Colonic mucosa (tissue), 4 donors: ENCODE measurements around the gene EIF5A2. TPM values are rescaled to one million over a fixed set of nuclear protein-coding genes. Genes with fewer than 3 reads are reported as not detected.

Experiments
- DNase-seq: peaks from one replicate; pipeline ENCODE4 v3.0.0-alpha.2; 2020
- H3K27ac ChIP-seq: fragments of 200-600 bp; one replicate; pipeline ENCODE4 v1.8.0; 2021
- H3K27me3 ChIP-seq: fragments of 200-600 bp; one replicate; pipeline ENCODE4 v1.8.0; 2021
- H3K36me3 ChIP-seq: fragments of 200-600 bp; one replicate; pipeline ENCODE4 v1.8.0; 2021
- H3K4me1 ChIP-seq: fragments of 200-600 bp; one replicate; pipeline ENCODE4 v1.8.0; 2021; ENCODE audit warnings: mild to moderate bottlenecking
- H3K4me3 ChIP-seq: fragments of 200-600 bp; one replicate; pipeline ENCODE4 v1.8.0; 2021
- H3K9ac ChIP-seq, 2 donors: one replicate each; pipeline ENCODE4 v1.7.0; 2013; ENCODE audit warnings: control low read depth in 2 of 2, low read depth in 2 of 2, low read length in 2 of 2
- H3K9me3 ChIP-seq: fragments of 200-600 bp; one replicate; pipeline ENCODE4 v1.8.0; 2021
- intact Hi-C: fragments of 100-400 bp; cut with DNase I; formaldehyde crosslinking; loops from one replicate; pipeline ENCODE4 v1.14.1; 2022
- total RNA-seq, 2 donors: library from RNA; stranded (reverse); fragmentation: NEBNext Ultra II Directional in 1 of 2; extraction: Animal tissue kit (Norgen Biotek cat#: 25700) in 1 of 2; gene quantifications; one replicate each; pipeline ENCODE4 v1.2.1, GENCODE V29; 2021
- TF ChIP-seq, protein P1 (sequence below): fragments of 200-600 bp; IDR thresholded peaks from one replicate; pipeline ENCODE4 v1.8.0; 2022; ENCODE audit warnings: antibody characterized with exemption, mild to moderate bottlenecking
- donor health status: healthy.
- donor health status: DM: no; HTN: no; CAD: no.
- donor health status: DM: no; HTN: no; CAD: no.

Gene EIF5A2
- 1 to 10 TPM; 6.1 to 9.6 TPM for total RNA-seq

DNA sequence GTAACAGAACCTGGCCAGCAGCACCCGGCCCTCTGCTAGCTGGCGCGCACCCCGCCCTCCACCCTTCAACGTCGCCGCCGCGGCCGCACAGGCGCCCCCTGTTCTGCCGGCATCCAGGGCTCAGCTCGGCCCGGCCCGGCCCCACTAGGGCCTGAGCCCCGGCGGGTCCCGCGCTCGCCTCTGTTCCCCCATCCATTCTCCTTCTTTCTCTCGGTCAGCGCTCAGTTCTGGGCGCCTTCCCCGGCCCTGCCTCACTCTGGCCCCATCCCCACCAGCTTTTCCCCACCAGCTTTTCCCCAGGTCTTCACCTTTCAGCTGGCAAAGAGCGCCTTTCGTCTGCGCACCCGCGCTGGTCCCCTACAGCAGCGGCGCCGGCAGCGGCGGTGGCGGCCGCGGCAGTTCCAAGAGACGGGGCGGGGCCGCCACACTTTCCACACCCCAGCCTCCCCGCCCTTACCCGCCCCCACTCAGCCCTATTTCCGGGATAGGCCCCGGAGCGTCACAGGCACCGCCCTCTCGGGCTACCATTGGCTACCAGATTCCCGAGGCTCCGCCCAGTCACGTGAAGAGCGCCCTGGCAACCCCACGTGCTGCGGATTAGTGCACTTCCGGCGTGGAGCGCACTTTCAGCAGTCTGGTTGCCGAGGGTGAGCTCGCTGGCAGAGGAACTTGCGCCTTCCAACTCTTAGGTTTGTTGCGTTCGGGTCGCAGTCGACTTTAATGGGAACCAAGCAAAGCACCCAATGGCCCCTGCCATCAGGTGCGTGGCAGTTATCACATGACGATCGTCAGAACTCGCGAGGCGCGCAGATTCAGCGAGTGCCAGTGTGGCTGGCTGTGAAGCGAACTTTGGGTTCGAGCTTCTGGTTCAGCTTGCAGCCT, at the start of gene EIF5A2:
Gene EIF5A2 (minus strand): TSS at position 403 of the 882 bp plus-strand sequence. CDS start 831 bp downstream, outside the sequence.
- TF ChIP-seq, protein P1, sequence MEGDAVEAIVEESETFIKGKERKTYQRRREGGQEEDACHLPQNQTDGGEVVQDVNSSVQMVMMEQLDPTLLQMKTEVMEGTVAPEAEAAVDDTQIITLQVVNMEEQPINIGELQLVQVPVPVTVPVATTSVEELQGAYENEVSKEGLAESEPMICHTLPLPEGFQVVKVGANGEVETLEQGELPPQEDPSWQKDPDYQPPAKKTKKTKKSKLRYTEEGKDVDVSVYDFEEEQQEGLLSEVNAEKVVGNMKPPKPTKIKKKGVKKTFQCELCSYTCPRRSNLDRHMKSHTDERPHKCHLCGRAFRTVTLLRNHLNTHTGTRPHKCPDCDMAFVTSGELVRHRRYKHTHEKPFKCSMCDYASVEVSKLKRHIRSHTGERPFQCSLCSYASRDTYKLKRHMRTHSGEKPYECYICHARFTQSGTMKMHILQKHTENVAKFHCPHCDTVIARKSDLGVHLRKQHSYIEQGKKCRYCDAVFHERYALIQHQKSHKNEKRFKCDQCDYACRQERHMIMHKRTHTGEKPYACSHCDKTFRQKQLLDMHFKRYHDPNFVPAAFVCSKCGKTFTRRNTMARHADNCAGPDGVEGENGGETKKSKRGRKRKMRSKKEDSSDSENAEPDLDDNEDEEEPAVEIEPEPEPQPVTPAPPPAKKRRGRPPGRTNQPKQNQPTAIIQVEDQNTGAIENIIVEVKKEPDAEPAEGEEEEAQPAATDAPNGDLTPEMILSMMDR = no peak
- peaks cover 4% of the 10 kb centered on the region for H3K4me1 ChIP-seq
- H3K27ac ChIP-seq = peak within 1 kb of the TSS; percentile 16
- H3K36me3 ChIP-seq = no peaks in the 10 kb centered on the region
- no peaks in the 10 kb centered on the region for H3K9me3 ChIP-seq
- H3K4me3 ChIP-seq = peak within 1 kb of the TSS; percentile 74
- peak; percentile 96 for DNase-seq
- intact Hi-C loops = no loop called here
- H3K27me3 ChIP-seq = no peaks in the 10 kb centered on the region
- peak within 1 kb of the TSS in 1 of 2 donors; percentile 57 for H3K9ac ChIP-seq

DNA sequence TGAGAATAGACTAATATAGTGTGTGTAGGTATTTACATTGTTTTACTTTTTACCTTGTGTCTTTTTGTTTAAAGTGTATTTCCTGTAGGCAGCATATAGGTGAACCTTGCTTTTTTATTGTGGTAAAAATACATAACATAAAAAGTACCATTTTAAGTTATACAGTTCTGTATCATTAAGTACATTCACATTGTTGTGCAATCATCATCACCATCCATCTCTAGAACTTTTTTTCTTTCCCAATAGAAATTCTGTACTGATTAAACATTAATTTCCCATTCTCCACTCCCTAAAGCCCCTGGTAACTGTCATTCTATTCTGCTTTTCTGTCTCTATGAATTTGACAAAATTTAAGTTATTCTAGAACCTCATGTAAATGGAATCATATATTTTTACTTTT, 48.2 kb upstream of the EIF5A2 start:
- DNase-seq = no peak
- intact Hi-C loops = no loop called here
- Histone ChIP-seq H3K9me3 (no peaks in the 10 kb centered on the region), H3K9ac (no peak overlapping the region), H3K27ac (no peak overlapping the region), H3K27me3 (no peaks in the 10 kb centered on the region), H3K36me3 (no peaks in the 10 kb centered on the region), H3K4me3 (no peak overlapping the region), H3K4me1 (no peaks in the 10 kb centered on the region)
- TF ChIP-seq, protein P1 = no peak

DNA sequence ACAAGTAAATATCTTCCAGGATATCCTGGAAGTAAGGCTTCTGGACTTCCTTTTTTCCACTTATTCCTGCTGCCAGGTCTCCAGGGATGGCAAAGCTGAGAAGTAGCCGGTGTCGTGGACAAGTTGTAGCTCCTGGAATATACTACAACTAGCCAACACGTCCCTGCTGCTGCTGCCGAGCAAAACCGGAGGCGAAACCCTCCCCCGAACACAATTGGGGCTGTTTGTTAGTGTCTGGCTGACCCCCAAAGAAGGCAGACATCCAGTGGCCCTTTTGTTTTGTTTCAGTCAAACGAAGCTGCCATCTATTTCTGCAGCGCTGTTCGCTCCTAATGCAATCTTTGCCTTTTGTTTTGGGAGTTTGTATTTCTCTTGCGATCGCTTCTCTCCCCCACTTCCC, 45.3 kb upstream of the EIF5A2 start:
- Histone ChIP-seq H3K27ac (no peak overlapping the region), H3K9me3 (no peaks in the 10 kb centered on the region), H3K9ac (no peak overlapping the region), H3K4me3 (no peak overlapping the region), H3K4me1 (no peaks in the 10 kb centered on the region), H3K36me3 (no peaks in the 10 kb centered on the region), H3K27me3 (no peaks in the 10 kb centered on the region)
- intact Hi-C loops = no loop called here
- no peak for DNase-seq
- TF ChIP-seq, protein P1 = no peak

DNA sequence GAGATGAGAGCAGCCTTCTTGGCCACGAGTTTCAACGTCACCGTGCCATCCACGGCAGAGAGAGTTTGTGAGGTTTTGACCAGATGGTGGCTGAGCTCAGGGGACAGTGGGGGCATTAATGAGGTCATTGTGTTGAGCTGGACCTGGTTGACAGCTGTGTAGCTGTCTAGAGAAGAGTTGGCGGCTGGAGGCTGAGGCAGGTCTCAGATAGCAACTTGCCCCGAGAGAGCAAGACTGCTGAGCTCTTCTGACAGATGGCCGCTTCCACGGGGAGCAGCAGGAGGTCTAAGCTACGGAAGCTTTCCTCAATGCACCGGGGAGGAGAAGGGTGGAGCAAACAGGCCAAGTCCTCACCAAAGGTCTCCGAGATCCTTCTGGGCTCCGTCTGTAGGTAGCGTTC, 44.8 kb upstream of the EIF5A2 start:
- H3K36me3 ChIP-seq = no peaks in the 10 kb centered on the region
- H3K27me3 ChIP-seq = no peaks in the 10 kb centered on the region
- no peak for DNase-seq
- TF ChIP-seq, protein P1 = no peak
- intact Hi-C loops = no loop called here
- no peak overlapping the region for H3K4me3 ChIP-seq
- H3K9me3 ChIP-seq = no peaks in the 10 kb centered on the region
- H3K4me1 ChIP-seq = no peaks in the 10 kb centered on the region
- H3K27ac ChIP-seq = no peak overlapping the region
- H3K9ac ChIP-seq = no peak overlapping the region

DNA sequence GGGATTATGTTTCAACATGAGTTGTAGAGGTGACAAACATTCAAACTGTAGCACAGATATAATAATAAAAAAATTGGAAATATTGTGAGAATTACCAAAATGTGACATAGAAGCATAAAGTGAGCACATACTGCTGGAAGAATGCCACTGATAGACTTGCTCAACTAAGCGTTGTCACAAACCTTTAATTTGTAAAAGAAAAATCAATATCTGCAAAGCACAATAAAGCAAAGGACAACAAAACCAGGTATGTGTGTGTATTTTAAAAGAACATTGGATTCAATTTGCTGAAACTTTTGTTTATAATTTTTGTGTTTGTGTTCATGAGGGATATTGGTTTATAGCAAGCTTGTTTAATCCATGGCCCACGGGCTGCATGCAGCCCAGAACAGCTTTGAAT, 40.8 kb upstream of the EIF5A2 start:
- Histone ChIP-seq H3K36me3 (no peaks in the 10 kb centered on the region), H3K27ac (no peak overlapping the region), H3K27me3 (no peaks in the 10 kb centered on the region), H3K9ac (no peak overlapping the region), H3K4me1 (no peaks in the 10 kb centered on the region), H3K9me3 (no peaks in the 10 kb centered on the region), H3K4me3 (no peak overlapping the region)
- TF ChIP-seq, protein P1 = no peak
- intact Hi-C loops = no loop called here
- no peak for DNase-seq
